NCI-H226 (cell line): ENCODE measurements around the gene AMMECR1L.
"Not testable (repeated sequence)": the region's sequence is repeated elsewhere in the genome, so short reads cannot be mapped to it uniquely, and the experiment has no call there.

Source experiments
- DNase-seq: peaks from one replicate; pipeline ENCODE4 v3.0.0-alpha.2; 2015

AMMECR1L gene

DNA sequence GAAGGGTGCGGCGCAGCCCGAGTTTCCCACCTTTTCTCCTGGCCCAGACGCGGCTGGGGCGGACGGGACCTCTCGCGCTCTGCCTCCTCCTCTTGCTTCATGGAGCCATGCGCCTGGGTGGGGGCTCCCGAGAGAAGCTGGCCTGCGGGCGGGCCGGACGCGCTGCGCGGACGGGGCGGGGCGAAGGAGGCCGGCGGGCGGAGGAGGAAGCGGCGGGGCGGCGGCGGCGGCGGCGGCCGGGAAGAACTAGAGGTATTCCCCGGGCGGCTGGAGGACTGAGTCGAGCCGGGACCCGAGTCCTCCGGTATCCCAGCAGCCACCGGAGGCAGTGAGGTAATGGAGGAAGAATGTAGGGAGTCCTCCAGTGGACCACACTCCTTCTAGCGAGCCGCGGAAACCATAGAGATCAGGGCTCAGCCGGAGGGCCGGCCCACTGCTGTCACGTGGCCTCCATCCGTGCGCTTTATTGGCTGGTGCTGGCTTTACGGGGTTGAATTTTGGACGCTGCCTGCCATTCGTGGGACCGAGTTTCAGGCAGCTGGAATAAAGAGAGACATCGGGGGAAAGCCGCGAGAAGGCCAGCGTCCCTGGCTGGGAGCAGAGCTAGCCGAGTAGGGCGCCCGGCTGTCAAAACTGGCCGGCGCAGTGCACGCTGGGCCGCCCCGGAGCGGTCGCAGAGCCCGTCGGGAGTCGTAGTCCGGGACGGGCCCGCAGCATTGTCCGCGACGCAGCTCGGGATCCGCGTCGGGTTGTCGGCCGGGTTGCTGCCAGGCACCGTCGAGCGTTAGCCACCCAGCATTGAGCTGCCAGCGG is at the start of gene AMMECR1L:
Gene AMMECR1L, minus strand, starts transcription at position 177 of the 813 bp plus-strand sequence. CDS start 11,722 bp downstream, outside the sequence.
- peak; percentile 62 for DNase-seq

DNA sequence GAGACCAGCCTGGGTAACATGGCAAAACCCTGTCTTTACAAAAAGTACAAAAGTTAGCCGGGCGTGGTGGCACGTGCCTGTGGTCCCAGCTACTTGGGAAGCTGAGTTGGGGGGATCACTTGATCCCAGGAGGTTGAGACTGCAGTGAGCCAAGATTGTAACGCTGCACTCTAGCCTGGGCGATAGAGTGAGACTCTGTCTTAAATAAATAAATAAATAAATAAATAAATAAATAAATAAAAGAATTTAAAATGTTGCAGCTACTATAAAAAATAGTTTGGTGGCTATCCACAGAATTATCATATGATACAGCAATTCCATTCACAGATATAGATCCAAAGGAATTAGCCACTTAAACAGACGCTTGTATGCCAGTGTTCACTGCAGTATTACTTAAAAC is 49.6 kb upstream of the AMMECR1L start:
- DNase-seq, result no peak

GRCh38 chr2:127932199-127932876 is 46.6 kb upstream of the AMMECR1L start:
- DNase-seq, result peak; percentile 59

DNA sequence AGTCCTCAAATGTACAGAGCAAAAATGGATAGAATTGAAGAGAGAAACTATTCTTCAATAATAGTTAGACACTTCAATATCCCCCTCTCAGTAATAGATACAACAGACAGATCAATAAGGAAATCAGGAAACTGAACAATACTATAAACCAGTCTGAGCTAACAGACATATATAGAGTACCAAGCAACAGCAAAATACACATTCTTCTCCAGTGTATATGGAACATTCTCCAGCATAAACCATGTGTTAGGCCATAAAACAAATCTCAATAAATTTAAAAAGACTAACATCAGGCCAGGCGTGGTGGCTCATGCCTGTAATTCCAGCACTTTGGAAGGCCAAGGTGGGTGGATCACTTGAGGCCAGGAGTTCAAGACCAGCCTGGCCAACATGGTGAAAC is 43.7 kb upstream of the AMMECR1L start:
- no peak for DNase-seq

DNA sequence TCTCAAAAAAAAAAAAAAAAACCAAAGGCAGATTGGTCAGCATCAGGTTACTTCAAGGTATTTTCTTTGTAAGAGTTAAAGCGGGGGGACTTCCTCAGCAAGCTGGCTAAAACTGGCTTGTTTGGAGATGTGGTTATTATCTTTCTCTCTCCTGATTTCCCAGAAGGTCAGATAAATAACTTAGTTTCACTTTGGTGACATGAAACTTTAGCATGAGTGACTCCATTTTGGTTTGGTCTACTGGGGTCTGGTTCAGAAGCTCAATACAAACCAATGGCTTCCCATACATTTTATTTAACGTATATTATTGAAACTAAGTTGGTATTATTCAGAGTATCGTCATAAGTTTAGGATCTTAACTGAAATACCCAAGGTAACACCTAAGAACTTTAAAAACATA is 41.6 kb upstream of the AMMECR1L start:
- no peak for DNase-seq

- DNase-seq, result no peak
Measured at GRCh38 chr2:127917916-127918315, 32.2 kb upstream of the AMMECR1L start.

DNA sequence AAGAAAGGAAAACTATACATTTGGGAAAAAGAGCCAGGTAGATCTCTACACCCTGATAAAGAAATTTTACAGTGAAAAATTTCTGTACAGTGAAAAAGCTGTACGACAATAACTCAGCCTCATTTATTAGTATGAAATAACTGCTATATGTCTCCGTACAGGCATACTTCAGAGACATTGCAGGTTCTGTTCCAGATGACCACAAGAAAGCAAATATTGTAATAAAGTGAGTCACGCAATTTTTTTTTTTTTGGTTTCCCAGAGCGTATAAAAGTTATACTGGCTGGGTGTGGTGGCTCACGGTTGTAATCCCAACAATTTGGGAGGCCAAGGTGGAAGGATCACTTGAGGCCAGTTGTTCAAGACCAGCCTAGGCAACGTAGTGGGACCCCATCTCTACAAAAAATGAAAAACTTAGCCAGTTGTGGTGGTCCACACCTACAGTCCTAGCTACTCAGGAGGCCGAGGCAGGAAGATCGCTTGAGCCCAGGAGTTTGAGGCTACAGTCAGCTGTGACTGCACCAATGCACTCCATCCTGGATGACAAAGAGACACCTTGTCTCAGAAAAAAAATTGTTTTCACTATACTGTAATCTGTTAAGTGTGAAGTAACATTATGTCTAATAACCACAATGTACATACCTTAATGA is 28.2 kb upstream of the AMMECR1L start:
- DNase-seq, result no peak

DNA sequence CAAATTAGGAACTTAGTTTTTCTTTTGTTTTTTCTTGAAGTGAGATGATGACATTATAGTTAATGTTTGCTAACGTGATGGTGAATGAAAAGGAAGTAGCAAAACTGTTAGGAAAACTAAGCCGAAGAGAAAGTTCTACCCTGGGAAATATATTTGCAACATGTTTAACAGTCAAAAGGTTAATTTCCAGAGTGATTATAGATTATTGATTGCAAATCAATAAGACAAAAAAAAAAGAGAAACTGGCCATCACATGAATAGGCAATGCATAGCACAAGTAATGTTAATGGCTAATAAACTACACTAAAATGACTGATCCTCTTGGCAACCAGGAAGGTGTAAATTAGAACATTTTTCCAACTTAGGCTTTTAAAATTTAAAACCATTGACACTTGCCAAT is 26.0 kb upstream of the AMMECR1L start:
- no peak for DNase-seq

DNA sequence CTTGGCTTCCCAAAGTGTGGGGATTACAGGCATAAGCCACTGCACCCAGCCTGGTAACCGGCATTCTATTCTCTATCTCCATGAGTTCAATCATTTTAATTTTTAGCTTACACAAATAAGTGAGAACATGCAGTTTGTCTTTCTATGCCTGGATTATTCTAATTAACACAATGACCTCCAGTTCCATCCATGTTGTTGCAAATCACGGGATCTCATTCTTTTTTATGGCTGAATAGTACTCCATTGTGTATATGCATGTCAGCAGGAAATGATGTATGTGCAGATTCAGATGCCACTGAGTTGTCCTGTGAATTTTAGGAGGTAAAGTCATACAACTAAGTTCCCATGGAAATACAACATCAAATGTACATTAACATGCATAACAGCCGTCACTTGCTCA is 24.7 kb upstream of the AMMECR1L start:
- no peak for DNase-seq

- no peak for DNase-seq
Measured at GRCh38 chr2:127909019-127909418, 23.3 kb upstream of the AMMECR1L start.

DNA sequence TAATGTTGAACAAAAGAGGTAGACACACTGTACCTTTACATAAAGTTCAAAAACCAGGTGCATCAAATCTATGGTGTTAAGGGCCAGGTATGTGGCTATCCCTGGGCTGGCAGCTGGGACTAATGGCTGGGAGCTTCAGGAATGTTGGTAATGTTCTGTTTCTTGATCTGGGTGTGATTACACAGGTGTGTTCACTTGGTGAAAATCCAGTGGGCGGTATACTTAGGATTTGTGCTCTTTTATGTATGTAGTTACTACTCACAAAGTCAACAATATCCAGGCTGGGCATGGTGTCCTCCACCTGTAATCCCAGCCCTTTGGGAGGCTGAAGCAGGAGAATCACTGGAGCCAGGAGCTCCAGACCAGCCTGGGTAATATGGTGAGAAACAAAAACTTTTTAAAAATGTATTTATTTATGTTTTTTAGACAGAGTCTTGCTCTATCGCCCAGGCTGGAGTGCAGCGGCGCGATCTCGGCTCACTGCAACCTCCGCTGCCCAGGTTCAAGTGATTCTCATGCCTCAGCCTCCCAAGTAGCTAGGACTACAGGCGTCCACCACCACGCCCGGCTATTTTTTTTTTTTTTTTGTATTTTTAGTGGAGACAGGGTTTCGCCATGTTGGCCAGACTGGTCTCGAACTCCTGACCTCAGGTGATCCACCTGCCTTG is 22.1 kb upstream of the AMMECR1L start:
- not testable (repeated sequence) for DNase-seq

DNA sequence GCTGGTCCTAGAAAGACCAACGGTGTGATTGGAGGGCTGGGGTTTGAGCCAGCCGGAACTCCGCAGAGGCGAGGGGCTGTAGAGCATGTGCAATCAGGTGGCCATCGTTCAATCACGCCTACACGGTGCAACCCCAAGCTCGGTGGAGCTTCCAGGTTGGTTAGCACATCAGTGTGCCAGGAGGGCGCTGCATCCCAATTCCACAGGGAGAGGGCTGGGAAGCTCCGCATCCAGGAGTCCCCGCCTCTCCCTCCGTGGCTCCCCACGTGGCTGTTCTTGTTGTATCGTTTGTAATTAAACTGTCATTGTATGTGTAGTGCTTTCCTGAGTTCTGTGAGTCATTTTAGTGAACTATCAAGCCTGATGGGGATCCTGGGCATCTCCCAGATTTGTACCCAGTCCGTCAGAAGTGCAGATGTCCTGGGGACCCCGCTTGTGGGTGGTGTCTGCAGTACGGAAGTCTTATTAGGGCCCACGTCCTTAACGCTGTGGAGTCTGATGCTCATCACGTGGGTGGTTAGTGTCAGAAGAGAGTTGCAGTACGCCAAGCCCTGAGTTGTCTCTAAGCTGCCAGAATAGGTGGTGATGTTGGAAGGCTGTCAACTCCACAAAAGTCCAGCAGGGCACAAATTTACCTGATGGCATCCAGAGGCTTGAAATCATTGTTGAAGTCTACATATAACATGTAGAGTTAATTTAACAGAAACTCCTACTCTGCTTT is 20.6 kb upstream of the AMMECR1L start:
- no peak for DNase-seq

DNA sequence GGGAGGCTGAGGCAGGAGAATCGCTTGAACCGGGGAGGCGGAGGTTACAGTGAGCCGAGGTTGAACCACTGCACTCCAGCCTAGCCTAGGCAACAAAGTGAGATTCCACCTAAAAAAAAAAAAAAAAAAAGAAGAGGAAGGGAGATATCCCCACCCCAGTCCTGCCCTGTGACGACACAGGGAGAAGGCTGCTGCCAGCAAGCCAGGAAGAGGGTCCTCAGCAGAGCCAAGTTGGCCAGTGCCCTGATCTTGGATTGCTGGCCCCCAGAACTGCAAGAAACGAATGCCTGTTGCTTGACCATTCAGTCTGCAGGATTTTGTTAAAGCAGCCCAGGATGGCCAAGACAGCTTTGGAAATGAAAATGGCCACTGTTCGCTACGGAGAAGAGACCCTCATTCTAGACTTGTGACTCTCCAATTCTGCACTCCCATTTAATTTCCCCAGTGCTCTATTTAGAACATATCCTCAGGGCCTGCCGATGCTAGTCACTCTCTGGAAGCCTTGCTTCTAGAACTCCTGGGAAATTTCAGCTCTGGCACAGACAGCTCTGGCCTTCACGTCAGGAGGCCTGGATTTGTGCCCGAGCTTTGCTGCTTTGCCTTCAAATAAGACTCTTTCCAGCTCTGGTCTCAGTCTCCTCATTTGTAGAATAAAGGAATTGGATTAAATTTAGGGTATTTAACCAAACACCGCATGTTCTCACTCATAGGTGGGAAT is 15.7 kb upstream of the AMMECR1L start:
- DNase-seq, result no peak

- no peak for DNase-seq
Measured at GRCh38 chr2:127897531-127898211, 11.9 kb upstream of the AMMECR1L start.

DNA sequence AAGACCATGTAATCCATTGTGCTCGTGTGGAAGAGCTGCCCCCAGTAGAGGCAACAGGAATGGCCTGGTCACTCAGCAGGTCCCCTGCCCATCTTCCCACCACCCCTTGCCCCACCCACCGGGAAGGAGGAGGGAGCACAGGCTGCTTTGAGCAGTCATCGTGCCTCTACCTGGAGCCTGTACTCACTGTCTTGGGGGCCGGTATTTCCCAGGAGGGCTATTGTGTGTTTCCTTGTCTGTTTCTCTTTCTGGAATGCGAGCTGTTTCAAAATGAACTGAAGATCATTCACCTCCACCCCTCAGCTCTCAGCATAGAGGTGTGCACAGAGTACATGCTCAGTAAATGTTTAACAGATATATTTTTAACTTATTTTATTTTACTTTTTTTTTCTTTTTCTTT is 7.7 kb upstream of the AMMECR1L start:
- DNase-seq, result no peak

DNA sequence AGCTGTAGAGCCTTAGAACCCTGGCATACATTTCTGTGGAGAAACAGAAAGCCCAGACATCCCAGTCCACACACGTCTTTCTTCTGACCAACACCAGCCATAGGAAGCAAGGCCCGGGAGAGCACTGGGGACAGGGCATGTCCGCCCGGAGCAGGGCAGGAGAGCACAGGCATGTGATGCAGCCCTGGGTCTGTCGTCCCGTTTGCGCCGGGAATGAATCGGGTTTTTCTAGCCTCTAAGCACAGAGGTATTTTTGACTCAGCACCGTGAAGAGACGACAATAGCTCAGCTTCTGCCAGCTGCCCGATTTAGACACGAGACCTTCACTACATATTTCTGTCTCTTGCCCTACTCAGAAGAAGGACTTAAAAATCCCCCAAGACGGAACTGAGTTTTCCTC is 7.3 kb upstream of the AMMECR1L start:
- no peak for DNase-seq

GRCh38 chr2:127891811-127892210 is 6.1 kb upstream of the AMMECR1L start:
- DNase-seq, result no peak

- not testable (repeated sequence) for DNase-seq
Measured at GRCh38 chr2:127890756-127891155, 5.0 kb upstream of the AMMECR1L start.

DNA sequence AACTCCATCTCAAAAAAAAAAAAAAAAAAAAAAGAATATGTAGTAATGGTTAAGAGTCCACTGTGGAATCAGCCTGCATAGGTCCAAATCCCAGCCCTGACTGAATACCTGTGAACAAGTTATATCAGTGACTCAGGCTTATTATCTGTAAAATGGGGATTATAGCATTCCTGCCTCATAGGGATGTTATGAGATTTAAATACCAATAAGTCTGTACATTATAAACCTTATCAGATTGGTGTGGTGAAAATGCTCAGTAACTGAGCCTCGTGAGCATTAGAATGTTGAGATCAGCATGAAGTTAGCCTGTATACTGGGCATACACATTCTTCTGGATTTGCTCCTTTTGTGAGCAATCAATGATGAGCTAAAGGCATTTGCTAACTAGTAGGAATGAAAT is 3.0 kb upstream of the AMMECR1L start:
- no peak for DNase-seq

DNA sequence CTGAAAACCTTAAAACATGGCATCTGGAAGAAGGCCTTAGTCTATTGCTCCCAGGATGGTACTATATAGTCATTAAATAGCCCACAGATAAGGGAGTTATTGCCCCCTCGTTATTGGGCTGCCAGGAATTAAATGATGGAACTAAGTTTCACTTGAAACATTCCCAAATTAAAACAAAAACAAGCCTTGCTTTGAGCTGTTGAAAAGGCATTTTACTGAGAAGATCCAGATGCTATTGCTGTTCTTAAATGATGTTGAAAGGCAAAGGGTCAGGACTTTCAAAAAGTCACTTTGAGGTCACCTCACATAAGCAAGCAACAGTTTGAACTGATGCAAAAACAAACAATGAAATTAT is 2.0 kb upstream of the AMMECR1L start:
- DNase-seq, result no peak

DNA sequence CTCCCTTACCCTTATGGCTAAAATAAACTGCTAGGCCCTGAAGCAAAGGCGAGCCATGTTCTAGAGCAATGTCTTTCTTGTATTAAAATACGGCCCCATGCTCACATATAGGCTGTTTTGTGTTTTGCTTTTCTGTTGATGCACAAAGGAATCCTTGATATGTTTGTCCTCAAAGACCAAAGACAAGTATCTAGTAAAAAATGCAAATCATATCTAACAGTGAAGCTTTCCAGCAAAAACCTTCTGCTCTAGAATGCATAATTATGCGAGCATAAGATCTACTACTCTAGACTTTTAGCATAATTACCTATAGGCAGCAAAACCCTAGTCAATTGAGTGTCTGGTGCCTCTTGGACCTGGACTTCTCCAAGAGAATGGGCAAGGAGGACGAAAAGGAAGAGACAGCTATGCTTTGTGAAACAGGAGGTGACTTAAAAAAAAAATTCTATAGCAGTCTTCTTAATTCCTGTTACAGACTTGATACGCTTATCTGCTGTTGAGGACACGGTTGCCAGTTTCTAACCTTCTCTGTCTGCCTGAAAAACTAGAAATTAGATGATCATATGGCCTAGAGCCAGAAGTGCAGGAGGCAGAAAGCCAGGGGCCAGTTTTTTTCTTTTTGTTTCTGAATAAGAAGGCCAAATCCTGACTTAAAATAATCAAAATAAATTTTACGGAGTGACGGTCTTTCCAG is 1.5 kb upstream of the AMMECR1L start:
- DNase-seq, result no peak
